Endothelial cell of umbilical vein (primary cell): ENCODE results near the gene MRPL12. TPM values are rescaled to one million over a fixed set of nuclear protein-coding genes. Genes with fewer than 3 reads are reported as not detected.

Experiments used
- BruUV-seq: library from RNA; stranded (reverse); fragments of 400-500 nt; replicated peaks from 2 replicates; lab custom pipeline; 2021; lab: Mats Ljungman, UMichigan
- CTCF ChIA-PET: fragments of 300-600, 350-600 bp; sonication (Branson Sonifier 250); formaldehyde crosslinking; loops from one replicate; lab custom pipeline; 2021; ENCODE audit warnings: antibody characterized with exemption, inconsistent platforms; lab: Charles Lee
- POLR2A ChIA-PET: fragments of 300-600, 350-600 bp; sonication (Branson Sonifier 250); formaldehyde crosslinking; loops from one replicate; lab custom pipeline; 2021; ENCODE audit warnings: antibody characterized with exemption, inconsistent platforms; lab: Charles Lee
- DNase-seq: peaks from one replicate; pipeline ENCODE4 v3.0.0-alpha.2; 2011; ENCODE audit warnings: low read depth, low spot score
- FAIRE-seq: peaks from 2 replicates; lab custom pipeline; 2011; peaks lifted over from hg19 to GRCh38; lab: Jason Lieb, UNC
- H2AFZ ChIP-seq: 2 replicates; pipeline ENCODE4 v1.6.0; 2012; ENCODE audit warnings: low read depth, low read length, control low read depth, inconsistent platforms
- H3K27ac ChIP-seq: 2 replicates; pipeline ENCODE4 v1.5.1; 2011; ENCODE audit warnings: low read depth, mild to moderate bottlenecking, control low read depth, low read length, moderate library complexity; ENCODE audit not compliant: insufficient read depth
- H3K27me3 ChIP-seq, 2 experiments: 2 replicates each; pipeline versions ENCODE4 v1.6.0 to v1.6.1; 2011; ENCODE audit warnings: low read length in 2 of 2, mixed read lengths in 1 of 2; ENCODE audit not compliant: control insufficient read depth in 2 of 2, insufficient read depth in 2 of 2
- H3K36me3 ChIP-seq, 2 experiments: 2 replicates in 1 of 2; 3 replicates in 1 of 2; pipeline ENCODE4 v1.5.1; 2011; ENCODE audit warnings: low read length in 2 of 2, mild to moderate bottlenecking in 1 of 2, moderate library complexity in 1 of 2; ENCODE audit not compliant: control insufficient read depth in 2 of 2, insufficient read depth in 2 of 2; ENCODE audit errors: extremely low read depth in 1 of 2
- H3K4me1 ChIP-seq: 3 replicates; pipeline ENCODE4 v1.5.1; 2011; ENCODE audit warnings: mild to moderate bottlenecking, low read length; ENCODE audit not compliant: control insufficient read depth, insufficient read depth; ENCODE audit errors: extremely low read depth
- H3K4me2 ChIP-seq: 2 replicates; pipeline ENCODE4 v1.6.1; 2011; ENCODE audit warnings: low read length, control low read depth, mixed read lengths; ENCODE audit not compliant: insufficient read depth
- H3K4me3 ChIP-seq, 3 experiments: fragments of 200-600 bp in 1 of 3; sonication (generic), shearing (Covaris generic) in 1 of 3; replicated peaks in 1 of 3; 2 replicates each; pipeline ENCODE4 v1.5.1; 2011 to 2016; ENCODE audit warnings: control low read depth in 3 of 3, low read length in 3 of 3, mild to moderate bottlenecking in 2 of 3, inconsistent platforms in 1 of 3, low read depth in 1 of 3, moderate library complexity in 1 of 3; ENCODE audit not compliant: insufficient read depth in 1 of 3
- H3K79me2 ChIP-seq: 2 replicates; pipeline ENCODE4 v1.6.0; 2012; ENCODE audit warnings: low read length, inconsistent platforms; ENCODE audit not compliant: control insufficient read depth, insufficient read depth
- H3K9ac ChIP-seq: replicated peaks from 2 replicates; pipeline ENCODE3; 2011; ENCODE audit warnings: low read length, control low read depth; ENCODE audit not compliant: insufficient read depth; ENCODE audit errors: extremely low read depth
- H3K9me1 ChIP-seq: replicated peaks from 3 replicates; pipeline ENCODE4 v1.6.0; 2011; ENCODE audit warnings: mild to moderate bottlenecking, low read length; ENCODE audit not compliant: control insufficient read depth, insufficient read depth; ENCODE audit errors: extremely low read depth
- H3K9me3 ChIP-seq: replicated peaks from 2 replicates; pipeline ENCODE4 v1.5.1; 2012; ENCODE audit warnings: low read length, inconsistent platforms; ENCODE audit not compliant: control insufficient read depth, insufficient read depth
- H4K20me1 ChIP-seq: replicated peaks from 2 replicates; pipeline ENCODE3; 2011; ENCODE audit warnings: mild to moderate bottlenecking, low read length; ENCODE audit not compliant: control insufficient read depth, insufficient read depth; ENCODE audit errors: extremely low read depth
- CTCF ChIP-seq, 2 donors: IDR thresholded peaks; 1 replicate in 1 of 2; 2 replicates in 1 of 2; pipeline ENCODE4 v1.5.1; 2011; ENCODE audit warnings: low read length in 2 of 2, mild to moderate bottlenecking in 2 of 2, moderate library complexity in 2 of 2, control low read depth in 1 of 2, inconsistent platforms in 1 of 2, low read depth in 1 of 2; ENCODE audit not compliant: insufficient read depth in 1 of 2; ENCODE audit errors: extremely low read depth in 1 of 2
- EZH2 ChIP-seq: IDR thresholded peaks from 2 replicates; pipeline ENCODE4 v1.6.1; 2012; ENCODE audit warnings: borderline replicate concordance, low read depth, mild to moderate bottlenecking, moderate library complexity, low read length, inconsistent platforms; ENCODE audit not compliant: severe bottlenecking
- FOS ChIP-seq: IDR thresholded peaks from 2 replicates; pipeline ENCODE4 v1.6.1; 2011; ENCODE audit warnings: mild to moderate bottlenecking, low read length, moderate library complexity, borderline replicate concordance; ENCODE audit not compliant: insufficient read depth
- GATA2 ChIP-seq: IDR thresholded peaks from 2 replicates; pipeline ENCODE4 v1.7.0; 2011; ENCODE audit warnings: low read depth, mild to moderate bottlenecking, moderate library complexity, mixed read lengths, low read length; ENCODE audit not compliant: insufficient read length, insufficient read depth
- JUN ChIP-seq: IDR thresholded peaks from 2 replicates; pipeline ENCODE4 v1.6.1; 2011; ENCODE audit warnings: borderline replicate concordance, low read depth; ENCODE audit not compliant: insufficient read length, insufficient read depth
- MYC ChIP-seq: IDR thresholded peaks from one replicate; pipeline ENCODE4 v1.6.1; 2011; ENCODE audit warnings: mild to moderate bottlenecking, low read depth, low read length
- POLR2A ChIP-seq: IDR thresholded peaks from 2 replicates; pipeline ENCODE4 v1.6.1; 2012; ENCODE audit warnings: low read depth, mild to moderate bottlenecking, control low read depth, low read length
- POLR2AphosphoS5 ChIP-seq: IDR thresholded peaks from 2 replicates; pipeline ENCODE4 v1.6.1; 2012; ENCODE audit warnings: low read depth, mild to moderate bottlenecking, control low read depth, low read length, moderate library complexity; ENCODE audit not compliant: insufficient read depth
- dilution Hi-C: fragments of 300-500 bp; cut with MboI; formaldehyde crosslinking; loops from one replicate; pipeline ENCODE4 v1.15.0; 2019; ENCODE audit warnings: low sequenced_read_pairs; ENCODE audit not compliant: extremely low pct_ligation_motif_present
- intact Hi-C: fragments of 100-400 bp; cut with micrococcal nuclease; formaldehyde crosslinking; loops from one replicate; pipeline ENCODE4 v1.10.0; 2022
- polyA plus RNA-seq, 4 experiments: library from polyadenylated mRNA; depleted of rRNA in 3 of 4; stranded (reverse) in 3 of 4; unstranded in 1 of 4; fragments of >200 nt; gene quantifications; 2 replicates each; pipeline versions ENCODE4 v1.2.1 to v1.2.3, GENCODE V29; 2011 to 2012; ENCODE audit warnings: missing spikeins in 1 of 4
- total RNA-seq: library from RNA; stranded (reverse); gene quantifications from 2 replicates; pipeline ENCODE4 v1.2.3, GENCODE V29; 2021
- TF ChIP-seq, protein P1 (sequence below): IDR thresholded peaks from 2 replicates; pipeline ENCODE4 v1.6.1; 2011; ENCODE audit not compliant: insufficient read depth, insufficient read length

MRPL12 gene
- total and polyA plus RNA-seq, 2 donors (not counting 3 experiments of a cell fraction or from before 2014, with no cell fraction given): 91.9 to 99.9 TPM

- CTCF ChIA-PET: no interaction called here
- H3K36me3 ChIP-seq: peaks cover 20 to 72% of the 10 kb centered on the region in 2 experiments
- H3K27me3 ChIP-seq: no peaks in the 10 kb centered on the region
- H3K27ac ChIP-seq: no peak overlapping the region
- no peak for TF ChIP-seq CTCF (IDR thresholded peaks at IDR 0.05; ENCODE audit: extremely low read depth in 1 of 2, insufficient read depth in 1 of 2, low read depth in 1 of 2, low read length in 2 of 2)
- TF ChIP-seq POLR2AphosphoS5: peak; percentile 14
- FAIRE-seq (no peak), DNase-seq (no peak)
- BruUV-seq: TSS peak; percentile 12
- no peaks in the 10 kb centered on the region for H4K20me1 ChIP-seq
- H3K9me3 ChIP-seq: no peaks in the 10 kb centered on the region
- no peak overlapping the region for H3K9ac ChIP-seq
- POLR2A ChIA-PET: no interaction called here
- intact Hi-C loops: no loop called here
- dilution Hi-C loops: no loop called here
- H3K79me2 ChIP-seq: peaks cover 29% of the 10 kb centered on the region
- H3K4me1 ChIP-seq: peaks cover under 1% of the 10 kb centered on the region
- no peak overlapping the region for H3K4me2 ChIP-seq
- no peak overlapping the region for H3K4me3 ChIP-seq
- H2AFZ ChIP-seq: no peak overlapping the region
- H3K9me1 ChIP-seq: no peaks in the 10 kb centered on the region
Observed at GRCh38 chr17:81696218-81696941, 6.8 kb upstream of the MRPL12 start.

- POLR2A ChIA-PET: no interaction called here
- no TSS peak for BruUV-seq
- H3K79me2 ChIP-seq: peaks cover 34% of the 10 kb centered on the region
- TF ChIP-seq CTCF (IDR thresholded peaks at IDR 0.05; ENCODE audit: extremely low read depth in 1 of 2, insufficient read depth in 1 of 2, low read depth in 1 of 2, low read length in 2 of 2): no peak
- TF ChIP-seq EZH2: no peak
- no peak for TF ChIP-seq JUN
- TF ChIP-seq, protein P1, sequence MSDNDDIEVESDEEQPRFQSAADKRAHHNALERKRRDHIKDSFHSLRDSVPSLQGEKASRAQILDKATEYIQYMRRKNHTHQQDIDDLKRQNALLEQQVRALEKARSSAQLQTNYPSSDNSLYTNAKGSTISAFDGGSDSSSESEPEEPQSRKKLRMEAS: no peak
- TF ChIP-seq GATA2: no peak
- no peak for TF ChIP-seq POLR2AphosphoS5
- TF ChIP-seq MYC: no peak
- no peak for TF ChIP-seq FOS
- no peak for TF ChIP-seq POLR2A
- peaks cover 10% of the 10 kb centered on the region for H3K4me1 ChIP-seq
- H3K9ac ChIP-seq: no peak overlapping the region
- CTCF ChIA-PET: no interaction called here
- H3K4me2 ChIP-seq: no peak overlapping the region
- FAIRE-seq: no peak
- no peaks in the 10 kb centered on the region for H3K9me1 ChIP-seq
- intact Hi-C loops (no loop called here), dilution Hi-C loops (no loop called here)
- H3K4me3 ChIP-seq: no peak overlapping the region
- no peak for DNase-seq
- H3K27ac ChIP-seq: no peak overlapping the region
- peaks cover 17 to 65% of the 10 kb centered on the region in 2 experiments for H3K36me3 ChIP-seq
- no peak overlapping the region for H2AFZ ChIP-seq
- H3K27me3 ChIP-seq: no peaks in the 10 kb centered on the region
- H3K9me3 ChIP-seq: no peaks in the 10 kb centered on the region
- no peaks in the 10 kb centered on the region for H4K20me1 ChIP-seq
Observed at GRCh38 chr17:81697261-81698044, 5.7 kb upstream of the MRPL12 start.
